Bronchial epithelial cell (primary cell): Measurements from ENCODE around the gene CPSF3. TPM values are rescaled to one million over a fixed set of nuclear protein-coding genes. Genes with fewer than 3 reads are reported as not detected.

Experiments
- DNase-seq: peaks from one replicate; pipeline ENCODE4 v3.0.0-alpha.2; 2010; ENCODE audit warnings: low read depth
- FAIRE-seq: peaks from 2 replicates; lab custom pipeline; 2011; peaks lifted over from hg19 to GRCh38; lab: Jason Lieb, UNC
- H3K27me3 ChIP-seq: 2 replicates; pipeline ENCODE4 v1.5.1; 2011; ENCODE audit warnings: low read length; ENCODE audit not compliant: control insufficient read depth, insufficient read depth
- H3K36me3 ChIP-seq: 2 replicates; pipeline ENCODE4 v1.5.1; 2011; ENCODE audit warnings: low read length; ENCODE audit not compliant: control insufficient read depth, insufficient read depth
- H3K4me3 ChIP-seq: 2 replicates; pipeline ENCODE4 v1.5.1; 2011; ENCODE audit warnings: mild to moderate bottlenecking, low read depth, low read length, control low read depth
- CTCF ChIP-seq: IDR thresholded peaks from 2 replicates; pipeline ENCODE4 v1.5.1; 2011; ENCODE audit warnings: mild to moderate bottlenecking, moderate library complexity, low read length, control low read depth, inconsistent platforms; ENCODE audit not compliant: insufficient read depth, severe bottlenecking
- total RNA-seq: library from RNA; depleted of rRNA; stranded (reverse); fragments of >200 nt; gene quantifications from 2 replicates; pipeline ENCODE4 v1.2.1, GENCODE V29; 2014

CPSF3 gene
- total RNA-seq, 1 donor from 2014 or later, result 50.8 TPM

- no peak overlapping the region for H3K4me3 ChIP-seq
- FAIRE-seq (no peak), DNase-seq (no peak)
- no peak for TF ChIP-seq CTCF
- no peaks in the 10 kb centered on the region for H3K27me3 ChIP-seq
- H3K36me3 ChIP-seq, result peaks cover 6% of the 10 kb centered on the region
Observed at GRCh38 chr2:9477914-9478313, 54.5 kb downstream of the CPSF3 start.

- no peak for FAIRE-seq
- no peak for DNase-seq
- Histone ChIP-seq H3K27me3 (no peaks in the 10 kb centered on the region), H3K36me3 (peaks cover 7% of the 10 kb centered on the region), H3K4me3 (no peak overlapping the region)
- TF ChIP-seq CTCF, result no peak
Observed at GRCh38 chr2:9478526-9478925, 55.1 kb downstream of the CPSF3 start.

- Histone ChIP-seq H3K36me3 (peaks cover 19% of the 10 kb centered on the region), H3K4me3 (no peak overlapping the region), H3K27me3 (no peaks in the 10 kb centered on the region)
- FAIRE-seq (no peak), DNase-seq (no peak)
- TF ChIP-seq CTCF, result no peak
Observed at GRCh38 chr2:9480157-9480556, 56.7 kb downstream of the CPSF3 start.

- FAIRE-seq, result no peak
- peak; percentile 29 for DNase-seq
- no peak for TF ChIP-seq CTCF
- no peaks in the 10 kb centered on the region for H3K27me3 ChIP-seq
- H3K36me3 ChIP-seq, result peaks cover 31% of the 10 kb centered on the region
- no peak overlapping the region for H3K4me3 ChIP-seq
Observed at GRCh38 chr2:9483107-9483506, 59.7 kb downstream of the CPSF3 start.

- Histone ChIP-seq H3K36me3 (peaks cover 33% of the 10 kb centered on the region), H3K27me3 (no peaks in the 10 kb centered on the region), H3K4me3 (no peak overlapping the region)
- FAIRE-seq, result no peak
- no peak for TF ChIP-seq CTCF
- DNase-seq, result no peak
Observed at GRCh38 chr2:9484533-9484932, 61.1 kb downstream of the CPSF3 start.
